Transverse colon (tissue), 4 donors: ENCODE data around the gene RBM48.

Experiments used
- POLR2A ChIP-seq: fragments of 450-650 bp; IDR thresholded peaks from one replicate; pipeline ENCODE4 v1.6.1; 2016; ENCODE audit warnings: antibody characterized with exemption, mild to moderate bottlenecking, moderate library complexity
- POLR2AphosphoS5 ChIP-seq, 3 donors: sonication (generic); formaldehyde crosslinking; IDR thresholded peaks; one replicate each; pipeline ENCODE4 v1.6.1; 2016; ENCODE audit warnings: antibody characterized with exemption in 3 of 3
- TF ChIP-seq, protein P1 (sequence below), 5 experiments: fragments of 200-600 bp in 3 of 5; fragments of 450-650 bp in 2 of 5; sonication (generic) in 3 of 5; IDR thresholded peaks; 1 replicate in 2 of 5; 2 replicates in 3 of 5; pipeline ENCODE4 v1.5.1; 2016 to 2017; ENCODE audit warnings: antibody characterized with exemption in 5 of 5, inconsistent platforms in 3 of 5, mild to moderate bottlenecking in 2 of 5, moderate library complexity in 1 of 5

DNA sequence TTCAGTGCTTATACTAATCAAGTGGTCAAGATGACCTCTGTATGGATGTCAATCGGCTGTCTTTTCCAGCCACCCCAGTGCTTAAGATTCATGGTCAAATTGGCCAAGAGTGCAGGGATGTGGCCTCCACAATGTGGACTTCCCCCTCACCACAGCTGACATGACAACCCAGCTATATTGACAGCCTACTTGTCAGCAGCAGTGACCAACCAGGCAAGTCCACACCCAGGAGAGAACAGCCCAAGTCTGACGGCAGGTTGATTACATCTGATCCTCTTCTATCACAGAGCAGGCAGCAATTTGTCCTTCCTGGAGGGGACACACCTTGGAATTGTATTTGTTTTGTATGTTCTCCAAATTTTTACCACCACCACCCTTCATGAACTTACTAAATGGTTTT lies 42.6 kb upstream of the RBM48 start:
- TF ChIP-seq, protein P1, sequence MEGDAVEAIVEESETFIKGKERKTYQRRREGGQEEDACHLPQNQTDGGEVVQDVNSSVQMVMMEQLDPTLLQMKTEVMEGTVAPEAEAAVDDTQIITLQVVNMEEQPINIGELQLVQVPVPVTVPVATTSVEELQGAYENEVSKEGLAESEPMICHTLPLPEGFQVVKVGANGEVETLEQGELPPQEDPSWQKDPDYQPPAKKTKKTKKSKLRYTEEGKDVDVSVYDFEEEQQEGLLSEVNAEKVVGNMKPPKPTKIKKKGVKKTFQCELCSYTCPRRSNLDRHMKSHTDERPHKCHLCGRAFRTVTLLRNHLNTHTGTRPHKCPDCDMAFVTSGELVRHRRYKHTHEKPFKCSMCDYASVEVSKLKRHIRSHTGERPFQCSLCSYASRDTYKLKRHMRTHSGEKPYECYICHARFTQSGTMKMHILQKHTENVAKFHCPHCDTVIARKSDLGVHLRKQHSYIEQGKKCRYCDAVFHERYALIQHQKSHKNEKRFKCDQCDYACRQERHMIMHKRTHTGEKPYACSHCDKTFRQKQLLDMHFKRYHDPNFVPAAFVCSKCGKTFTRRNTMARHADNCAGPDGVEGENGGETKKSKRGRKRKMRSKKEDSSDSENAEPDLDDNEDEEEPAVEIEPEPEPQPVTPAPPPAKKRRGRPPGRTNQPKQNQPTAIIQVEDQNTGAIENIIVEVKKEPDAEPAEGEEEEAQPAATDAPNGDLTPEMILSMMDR (IDR thresholded peaks at IDR 0.05), result no peak
- peak in 1 of 3 donors; percentile 32 for TF ChIP-seq POLR2AphosphoS5 (IDR thresholded peaks at IDR 0.05)
- TF ChIP-seq POLR2A, result no peak
